ENCODE data around the gene CDCP2.

Gene CDCP2

DNA sequence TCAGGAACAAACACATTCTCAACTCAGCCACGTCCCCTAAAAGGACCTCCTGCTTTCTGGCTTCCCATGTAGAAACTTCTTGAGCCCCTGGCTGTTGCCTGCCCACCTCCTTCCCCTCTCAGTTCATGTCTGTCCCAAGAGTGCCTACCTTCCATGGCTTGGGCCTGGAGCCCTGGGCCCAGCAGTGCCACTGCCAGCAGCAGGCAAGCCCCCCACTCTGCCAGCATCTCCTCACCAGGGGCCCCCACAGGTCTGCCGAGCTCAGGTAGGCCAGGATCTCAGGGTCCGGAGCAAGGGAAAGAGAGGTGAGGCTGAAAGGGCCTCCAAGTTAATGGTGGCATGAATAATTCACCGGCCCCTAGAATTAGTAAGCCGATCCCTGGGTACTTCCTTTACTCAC, at the start of gene CDCP2:
CDCP2 (minus strand) TSS at position 305 of the 400 bp plus-strand sequence; CDS start at position 227, 78 bp downstream.
- no peak for DNase-seq

DNA sequence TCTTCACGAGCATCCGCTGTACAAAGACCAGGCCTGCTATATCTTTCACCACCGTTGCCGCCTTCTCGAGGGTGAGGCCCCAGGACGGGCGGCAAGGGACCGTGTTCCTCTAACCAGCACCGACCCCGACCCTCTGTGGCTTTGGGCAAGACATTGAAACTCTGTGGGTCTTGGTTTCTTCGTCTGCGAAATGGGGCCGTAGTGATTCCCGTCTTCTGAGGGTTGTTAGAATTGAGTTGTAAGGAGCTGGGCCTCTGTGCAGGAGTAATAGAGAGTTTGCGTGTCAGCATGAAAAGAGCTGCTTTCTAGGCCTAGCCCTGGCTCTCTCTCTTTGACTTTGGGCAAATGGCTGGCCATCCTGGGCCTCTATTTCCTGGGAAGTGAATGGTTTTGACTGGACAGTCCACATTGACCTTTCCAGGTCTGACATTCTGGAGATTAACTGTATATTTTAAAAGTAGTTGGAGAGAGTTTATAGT, 47.8 kb upstream of the CDCP2 start:
- DNase-seq = no peak

DNA sequence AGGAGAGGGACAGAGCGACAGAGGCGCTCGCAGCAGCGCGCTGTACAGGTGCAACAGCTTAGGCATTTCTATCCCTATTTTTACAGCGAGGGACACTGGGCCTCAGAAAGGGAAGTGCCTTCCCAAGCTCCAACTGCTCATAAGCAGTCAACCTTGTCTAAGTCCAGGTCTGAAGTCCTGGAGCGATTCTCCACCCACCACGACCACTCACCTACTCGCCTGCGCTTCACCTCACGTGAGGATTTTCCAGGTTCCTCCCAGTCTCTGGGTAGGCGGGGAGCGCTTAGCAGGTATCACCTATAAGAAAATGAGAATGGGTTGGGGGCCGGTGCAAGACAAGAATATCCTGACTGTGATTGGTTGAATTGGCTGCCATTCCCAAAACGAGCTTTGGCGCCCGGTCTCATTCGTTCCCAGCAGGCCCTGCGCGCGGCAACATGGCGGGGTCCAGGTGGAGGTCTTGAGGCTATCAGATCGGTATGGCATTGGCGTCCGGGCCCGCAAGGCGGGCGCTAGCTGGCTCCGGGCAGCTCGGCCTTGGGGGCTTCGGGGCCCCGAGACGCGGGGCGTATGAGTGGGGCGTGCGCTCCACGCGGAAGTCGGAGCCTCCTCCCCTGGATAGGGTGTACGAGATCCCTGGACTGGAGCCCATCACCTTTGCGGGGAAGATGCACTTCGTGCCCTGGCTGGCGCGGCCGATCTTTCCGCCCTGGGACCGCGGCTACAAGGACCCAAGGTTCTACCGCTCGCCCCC, 47.1 kb upstream of the CDCP2 start, which contains the start of the genes CYB5RL and MRPL37:
CYB5RL (minus strand) TSS at position 266 of the 754 bp plus-strand sequence. CDS start 4,414 bp downstream, outside the sequence.
MRPL37 (plus strand) TSS at position 403 of the 754 bp plus-strand sequence; CDS start at position 480, 77 bp downstream.
- DNase-seq = peak; percentile 99

DNA sequence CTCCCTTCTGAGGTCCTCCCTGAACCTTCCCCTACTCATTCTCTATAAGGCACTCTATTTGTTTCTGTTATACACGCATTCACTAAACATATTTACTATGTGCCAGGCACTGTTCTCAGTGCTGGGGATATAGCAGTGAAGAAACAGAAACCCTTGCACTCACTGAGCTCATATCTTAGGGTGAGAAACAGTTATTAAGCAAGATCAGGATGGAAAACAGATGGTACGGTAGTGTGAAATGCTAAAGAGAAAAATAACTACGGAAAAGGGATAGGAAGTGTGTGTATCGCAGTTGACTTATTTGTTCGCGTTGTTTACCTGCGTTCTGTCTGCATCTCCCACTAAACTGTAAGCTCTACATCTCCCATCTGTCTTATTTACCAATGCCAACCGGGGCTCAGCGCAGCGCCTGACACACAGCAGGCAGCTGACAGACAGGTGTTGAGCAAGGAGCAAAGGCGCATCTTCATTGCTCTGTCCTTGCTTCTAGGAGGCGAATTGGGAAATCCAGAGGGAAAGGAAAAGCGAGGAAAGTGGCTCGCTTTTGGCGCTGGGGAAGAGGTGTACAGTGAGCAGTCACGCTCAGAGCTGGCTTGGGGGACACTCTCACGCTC, 46.5 kb upstream of the CDCP2 start:
- no peak for DNase-seq

DNA sequence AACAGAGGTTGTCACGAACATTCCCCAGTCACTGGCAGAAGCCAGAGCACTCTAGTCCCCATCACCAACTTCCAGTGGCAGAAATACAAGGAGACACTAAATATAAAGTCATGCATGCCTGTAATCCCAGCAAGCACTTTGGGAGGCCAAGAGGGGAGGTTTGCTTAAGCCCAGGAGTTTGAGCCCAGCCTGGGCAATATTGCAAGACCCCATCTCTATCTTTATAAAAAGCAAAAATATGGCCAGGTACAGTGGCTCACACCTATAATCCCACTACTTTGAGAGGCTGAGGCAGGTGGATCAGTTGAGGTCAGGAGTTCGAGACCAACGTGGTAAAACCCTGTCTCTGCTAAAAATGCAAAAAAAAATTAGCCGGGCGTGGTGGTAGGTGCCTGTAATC, 40.7 kb upstream of the CDCP2 start:
- no peak for DNase-seq

DNA sequence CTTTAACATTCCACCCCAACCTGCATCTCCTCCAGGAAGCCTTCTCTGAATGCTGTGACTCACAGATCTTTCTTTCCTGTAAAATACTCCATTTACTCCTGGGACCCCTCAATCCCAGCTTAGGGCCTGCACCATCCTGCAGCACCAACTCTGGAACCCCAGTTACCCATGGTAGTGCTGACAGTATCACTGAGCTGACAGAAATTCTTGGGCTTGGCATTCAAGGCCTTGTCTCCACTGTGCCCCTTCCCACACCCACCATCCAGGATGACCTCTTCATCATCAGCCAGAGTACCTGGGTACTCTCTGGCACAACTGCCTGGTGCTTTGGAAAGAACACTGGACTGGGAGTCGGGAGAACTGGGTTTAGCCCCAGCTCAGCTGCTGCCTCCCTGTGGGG, 38.7 kb upstream of the CDCP2 start:
- DNase-seq = no peak

DNA sequence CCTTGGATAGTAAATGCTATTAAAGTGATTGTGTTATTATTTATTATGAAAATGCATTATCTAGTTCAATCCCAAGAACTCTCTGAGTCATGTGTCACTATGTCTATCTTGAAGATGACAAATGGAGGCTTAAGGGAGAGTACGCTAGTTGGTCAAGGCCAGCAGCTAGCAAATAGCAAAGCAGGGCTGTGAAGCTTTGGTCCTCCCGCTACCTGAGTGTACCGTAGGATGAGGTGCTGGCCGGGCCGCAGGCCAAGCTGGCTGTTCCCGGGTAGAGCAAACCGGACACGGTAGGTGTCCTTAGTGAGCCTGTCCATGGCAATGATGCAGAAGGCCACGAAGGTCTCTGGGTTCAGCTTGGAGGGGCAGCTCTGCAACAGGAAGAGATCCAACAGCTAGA, 37.7 kb upstream of the CDCP2 start:
- no peak for DNase-seq

DNA sequence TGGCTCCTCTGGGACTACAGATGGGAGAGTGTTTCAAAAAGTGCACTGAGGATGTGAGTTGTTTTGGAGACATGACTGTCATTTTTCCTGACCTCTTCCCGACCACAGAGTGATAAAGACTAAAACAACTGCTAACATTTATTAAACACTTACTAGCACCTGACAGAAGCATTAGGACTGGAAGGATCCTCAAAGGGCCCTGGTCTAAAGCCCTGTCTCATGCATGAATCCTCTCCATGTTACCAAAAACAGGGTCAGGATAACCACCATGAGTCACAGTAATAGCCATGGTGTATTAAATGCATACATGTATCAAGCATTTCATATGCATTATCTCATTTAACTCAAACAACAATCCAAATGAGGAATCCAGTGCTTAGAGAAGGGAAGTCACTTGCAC, 35.5 kb upstream of the CDCP2 start:
- no peak for DNase-seq

DNA sequence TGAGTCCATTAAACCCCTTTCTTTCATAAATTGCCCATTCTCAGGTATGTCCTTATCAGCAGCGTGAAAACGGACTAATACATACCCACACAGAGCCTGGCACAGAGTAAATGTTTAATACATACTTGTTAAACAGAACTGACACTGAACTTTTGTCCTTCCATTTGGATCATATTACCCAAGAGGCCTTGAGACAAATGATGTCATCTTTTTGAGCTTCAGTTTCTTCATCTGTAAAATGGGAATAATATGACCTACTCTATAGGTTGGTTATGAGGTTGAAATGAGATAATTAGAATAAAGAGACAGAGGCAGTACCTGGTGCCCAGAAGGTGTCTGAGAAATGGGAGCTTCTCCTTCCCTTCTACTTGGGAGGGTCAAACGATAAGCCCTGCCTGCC, 33.3 kb upstream of the CDCP2 start:
- no peak for DNase-seq

DNA sequence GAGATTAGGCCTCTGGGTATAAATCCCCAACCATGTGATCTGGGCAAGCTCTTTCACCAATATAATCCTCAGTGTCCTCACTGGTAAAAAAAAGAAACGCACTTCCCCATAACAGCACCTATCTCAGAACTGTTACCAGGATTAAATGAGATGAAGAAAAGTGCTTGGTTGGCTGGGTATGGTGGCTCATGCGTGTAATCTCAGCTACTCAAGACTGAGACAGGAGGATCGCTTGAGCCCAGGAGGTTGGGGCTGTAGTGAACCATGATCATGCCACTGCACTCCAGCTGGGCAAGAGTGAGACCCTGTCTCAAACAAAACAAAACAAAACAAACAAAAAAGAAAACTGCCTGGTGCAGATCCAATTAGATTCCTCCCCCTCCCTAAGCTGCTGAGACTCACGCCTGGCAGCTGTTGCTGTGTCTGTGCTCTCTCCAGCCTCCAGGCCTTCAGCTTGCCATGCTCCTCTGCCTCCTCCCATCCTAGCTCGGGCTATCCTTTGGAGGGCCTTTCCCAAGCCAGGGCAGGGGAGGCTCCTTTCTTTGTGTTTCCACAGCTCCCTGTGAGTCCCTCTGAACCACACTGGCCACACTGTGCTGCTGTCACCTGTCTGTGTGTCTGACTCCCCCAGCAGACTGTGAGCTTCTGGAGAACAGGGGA, 28.0 kb upstream of the CDCP2 start:
- no peak for DNase-seq

DNA sequence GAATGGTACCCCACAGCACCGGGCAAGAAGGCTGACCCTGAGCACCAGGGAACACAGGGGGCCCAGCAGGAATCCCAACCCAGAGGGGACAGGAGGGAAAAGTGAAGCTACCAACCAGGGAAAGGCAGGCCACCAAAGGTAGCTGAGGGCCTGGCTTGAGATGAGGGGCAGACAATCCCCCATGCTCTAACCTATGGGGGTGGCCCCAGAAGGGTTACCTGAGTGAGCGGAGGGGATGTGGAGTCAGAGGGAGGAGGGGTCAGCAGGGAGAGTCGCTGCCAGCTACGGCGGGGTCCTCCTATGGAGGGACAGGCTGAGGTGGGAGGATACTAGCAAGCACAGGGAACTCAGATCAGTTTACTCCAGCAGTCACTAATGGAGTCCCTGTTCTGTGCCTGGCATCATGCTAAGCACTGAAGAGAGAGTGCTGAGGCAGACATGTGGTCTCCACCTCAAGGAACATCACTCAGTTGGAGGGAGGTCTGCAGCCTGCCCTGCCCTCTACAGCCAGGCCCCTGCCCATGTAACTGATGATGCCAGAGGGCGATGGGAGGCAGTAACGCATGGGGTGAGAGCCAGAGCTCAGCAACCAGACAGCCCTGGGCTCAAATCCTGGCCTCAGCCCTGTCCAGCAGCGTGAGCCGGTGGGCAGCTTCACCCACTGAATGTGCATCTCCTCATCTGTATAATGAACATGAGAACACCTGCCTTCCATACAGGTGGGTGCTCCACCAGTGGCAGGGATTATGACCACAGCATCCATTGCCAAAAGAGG, 25.7 kb upstream of the CDCP2 start:
- DNase-seq = no peak

DNA sequence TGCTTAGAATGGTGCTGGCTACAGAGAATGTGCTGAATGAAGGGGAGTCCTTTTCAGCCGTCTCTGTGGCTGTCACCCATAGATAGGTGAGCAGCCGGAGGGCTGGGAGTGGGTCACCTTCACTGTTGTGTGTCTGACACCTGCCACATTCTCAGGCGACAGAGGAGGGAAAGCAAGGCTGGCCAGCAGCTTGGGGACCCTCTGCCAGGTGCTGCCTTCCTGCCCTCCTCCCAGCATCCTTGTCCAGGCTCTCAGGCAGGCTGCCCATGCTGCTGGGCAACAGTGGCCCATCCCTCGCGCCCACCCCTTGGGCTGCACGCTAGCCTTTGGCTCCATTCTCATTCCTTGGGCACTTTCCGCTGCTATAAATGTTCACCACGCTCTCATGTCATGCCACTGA, 24.9 kb upstream of the CDCP2 start:
- DNase-seq = no peak

DNA sequence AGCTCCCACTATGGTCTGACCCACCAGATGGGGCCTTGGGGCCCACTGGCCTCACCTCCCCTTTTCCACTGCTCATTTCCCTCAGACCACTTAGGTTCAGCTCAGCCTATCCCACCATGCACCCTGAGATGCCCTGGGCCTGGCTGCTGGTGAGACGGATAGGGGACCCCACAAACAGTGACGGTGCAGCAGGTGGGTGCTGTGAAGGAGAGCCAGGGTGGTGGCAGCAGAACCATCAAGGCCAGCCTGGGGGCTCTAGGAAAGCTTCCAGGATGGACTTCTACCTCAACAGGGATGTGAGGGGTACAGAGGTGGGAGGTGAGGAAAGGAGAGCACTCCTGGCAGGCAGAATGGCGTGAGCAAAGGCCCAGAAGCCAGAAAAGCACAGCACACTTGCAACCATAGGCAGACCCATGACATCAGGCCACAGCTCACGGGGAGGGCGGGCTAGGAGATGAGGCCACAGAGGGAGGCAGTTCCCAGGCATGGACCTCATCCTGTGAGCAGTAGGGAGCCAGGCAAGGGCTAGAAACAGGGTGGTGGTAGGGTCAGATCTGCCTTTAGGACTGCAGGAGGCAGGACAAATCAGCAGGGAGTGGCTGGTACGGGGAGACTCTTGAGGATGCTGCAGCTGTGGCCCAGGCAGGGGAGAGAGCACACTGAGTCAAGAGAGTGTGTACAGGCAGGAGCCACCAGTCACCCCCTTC, 24.0 kb upstream of the CDCP2 start:
- no peak for DNase-seq

DNA sequence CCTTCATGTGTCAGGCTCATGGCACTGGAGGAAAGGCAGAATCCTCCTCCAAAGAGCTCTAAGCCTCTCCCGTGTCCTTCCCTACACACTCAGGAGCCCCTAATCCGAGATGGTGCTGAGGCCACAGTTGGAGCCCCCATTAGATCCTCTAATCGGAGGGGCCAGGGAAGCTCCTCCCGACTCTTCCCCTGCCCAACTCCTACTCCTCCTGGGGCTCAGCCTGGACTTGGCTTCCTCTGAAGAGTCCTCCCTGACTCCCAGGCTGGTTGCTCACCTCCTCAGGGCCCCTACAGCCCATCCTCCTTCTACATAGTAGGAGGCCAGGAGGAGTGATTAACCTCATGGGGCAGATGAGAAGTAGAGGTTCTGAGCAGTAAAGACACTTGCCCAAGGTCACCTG, 21.3 kb upstream of the CDCP2 start:
- no peak for DNase-seq

DNA sequence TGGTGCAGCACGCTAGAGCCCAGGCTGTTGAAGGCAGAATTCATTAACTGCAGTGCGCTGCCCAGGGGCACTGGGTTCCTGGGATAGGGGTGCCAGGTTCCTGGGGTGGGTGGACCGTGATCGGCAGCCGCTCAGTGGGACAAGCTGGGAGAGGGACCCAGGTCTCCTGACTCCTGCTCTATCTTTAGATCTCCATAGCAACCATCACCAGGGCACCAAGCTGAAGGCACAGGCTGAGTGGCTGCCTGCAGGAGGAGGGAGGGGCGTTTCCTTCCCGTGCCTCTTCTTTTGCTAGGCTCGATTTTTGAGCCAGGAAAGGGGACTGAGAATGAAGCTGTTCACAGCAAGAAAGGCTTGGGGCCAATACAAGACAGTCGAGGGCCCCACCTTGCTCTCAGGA, 20.9 kb upstream of the CDCP2 start:
- no peak for DNase-seq

DNA sequence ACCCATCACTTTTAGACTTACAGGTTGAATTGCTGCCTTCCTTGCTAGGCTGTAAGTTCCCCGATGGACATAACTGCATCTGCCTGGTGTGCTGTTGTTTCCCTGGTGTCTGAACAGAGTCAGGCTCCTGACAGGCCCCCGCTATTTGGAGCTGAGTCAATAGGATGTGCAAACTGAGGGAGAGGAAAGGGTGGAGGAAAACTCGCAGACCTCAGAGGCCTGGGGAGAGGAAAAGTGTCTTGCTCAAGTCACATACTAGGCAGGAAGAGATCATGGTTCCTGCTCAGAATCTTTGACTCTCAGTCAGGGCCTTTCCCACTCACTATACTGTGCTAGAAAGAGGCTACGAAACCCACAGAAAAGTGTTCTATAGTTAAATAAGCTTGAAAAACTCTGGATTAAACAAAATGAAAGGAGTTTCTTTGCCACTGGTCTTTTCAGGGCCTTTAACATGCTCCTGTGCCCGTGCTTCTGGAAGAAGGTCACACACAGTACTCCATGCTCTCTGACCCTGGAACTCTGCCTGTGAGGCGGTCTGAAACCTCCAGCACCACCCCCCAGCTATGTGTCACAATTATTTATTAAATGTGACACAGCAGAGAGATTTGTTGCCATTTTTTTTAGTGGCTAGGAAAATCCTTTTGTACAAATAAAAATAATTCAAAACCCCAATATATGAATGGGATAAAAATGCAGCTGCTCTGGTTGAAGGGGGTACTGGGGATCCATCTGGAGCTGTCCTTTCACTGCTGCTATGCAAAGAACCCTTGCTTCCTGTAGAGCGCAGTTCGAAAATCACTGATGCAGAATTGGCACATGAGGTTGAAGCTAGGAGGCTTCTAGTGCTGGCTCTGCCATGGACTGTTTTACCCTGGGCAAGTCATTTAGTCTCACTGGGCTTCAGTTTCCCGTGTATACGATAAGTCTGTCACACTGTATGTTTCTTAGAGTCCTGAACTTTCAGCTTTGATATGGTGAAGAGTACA, 20.1 kb upstream of the CDCP2 start:
- no peak for DNase-seq

DNA sequence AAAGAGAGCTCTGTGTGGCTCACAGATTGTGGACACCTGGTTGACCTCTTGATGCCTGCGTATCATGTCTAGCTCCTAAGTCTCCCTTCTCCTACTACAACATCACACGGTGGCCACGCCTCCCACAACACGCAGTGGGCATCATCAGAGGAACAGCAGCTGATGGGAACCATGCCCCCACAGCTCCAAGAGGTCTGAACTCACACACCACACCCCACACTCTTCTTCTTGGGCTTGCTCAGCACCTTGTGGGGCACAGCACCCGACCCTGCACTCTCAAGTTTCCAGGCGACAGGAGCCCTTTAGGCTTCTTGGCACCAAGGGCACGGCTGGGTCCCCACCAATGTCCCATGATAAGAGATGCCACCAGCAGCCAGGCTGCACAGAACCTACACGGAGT, 18.8 kb upstream of the CDCP2 start:
- no peak for DNase-seq

DNA sequence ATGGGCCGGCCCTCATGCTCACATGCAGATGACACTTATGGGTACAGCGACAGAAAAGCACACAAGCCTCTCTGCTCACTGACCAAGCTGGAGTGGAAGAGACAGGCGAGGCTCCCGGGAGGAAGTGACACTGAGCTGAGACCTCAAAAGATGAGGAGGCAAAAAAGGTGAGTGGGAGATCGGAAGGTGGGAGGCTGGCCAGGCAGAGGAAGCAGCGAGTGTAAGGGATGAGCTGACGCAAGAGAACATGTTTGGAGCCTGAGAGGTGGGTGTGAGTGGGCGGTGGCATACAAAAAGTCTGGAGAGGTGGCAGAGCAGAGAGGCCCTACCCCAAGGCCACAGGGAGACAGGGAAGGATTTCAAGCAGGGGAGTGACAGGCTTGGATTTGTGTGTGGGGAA, 18.2 kb upstream of the CDCP2 start:
- DNase-seq = no peak

DNA sequence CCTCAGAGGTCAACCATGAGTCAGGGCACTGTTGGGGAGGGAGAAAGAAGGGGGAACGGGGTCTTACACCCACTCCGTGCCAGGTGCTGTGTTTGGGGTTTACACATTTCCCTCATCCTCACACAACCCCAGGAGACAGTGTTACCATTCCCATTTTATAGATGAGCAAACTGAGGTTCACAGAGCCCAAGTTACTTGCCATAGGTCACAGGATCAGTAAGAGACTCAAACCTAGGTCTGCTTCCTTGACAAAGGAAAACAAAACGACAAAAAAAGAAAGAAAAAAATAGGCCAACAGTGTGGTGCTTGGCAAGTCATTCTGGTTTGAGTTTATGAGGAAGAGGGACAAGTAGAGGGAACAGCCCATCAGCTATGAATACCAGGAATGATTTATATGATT, 16.3 kb upstream of the CDCP2 start:
- DNase-seq = no peak

DNA sequence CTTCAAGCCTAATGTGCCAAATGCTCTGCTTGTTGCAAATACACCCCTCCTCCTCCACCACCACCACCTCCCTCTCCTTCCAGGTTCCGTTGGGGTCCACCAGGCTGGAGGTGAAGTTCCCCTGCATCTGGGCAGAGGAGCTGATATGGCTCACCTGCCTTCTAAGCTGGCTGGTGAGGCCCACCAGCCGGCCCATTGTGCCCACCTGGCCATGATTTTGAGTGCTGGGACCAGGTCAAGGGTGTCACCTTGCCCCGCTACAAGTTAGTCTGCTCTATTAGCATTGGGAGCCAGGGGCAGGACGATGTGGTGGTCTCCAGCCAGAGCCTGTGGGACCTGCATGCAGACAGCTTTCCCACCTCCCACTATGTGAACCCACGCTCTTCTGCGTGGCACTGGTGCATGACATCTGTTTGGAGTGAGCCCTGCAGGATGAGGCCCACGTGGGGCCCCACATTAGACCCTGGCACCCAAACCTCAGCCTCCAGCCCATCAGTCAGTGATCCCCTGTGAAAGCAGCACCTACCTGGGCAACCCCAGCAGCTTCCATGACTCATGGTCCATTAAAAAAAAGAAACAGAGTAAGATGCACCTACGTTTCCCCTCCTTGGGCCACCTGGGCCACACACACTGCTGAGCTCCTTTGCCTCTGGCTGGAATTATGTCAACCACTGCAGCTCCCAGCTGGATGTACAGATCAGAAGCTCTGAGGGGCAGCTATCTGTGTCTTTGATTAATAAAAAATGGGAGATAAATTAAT, 15.6 kb upstream of the CDCP2 start:
- no peak for DNase-seq

Measured in NCI-H2029 treated with DMSO at 0.1 percent for 48 hours (cell line).